GM15510 (cell line): ENCODE measurements around the gene GADD45G.

Experiments
- POLR2A ChIP-seq: IDR thresholded peaks from 3 replicates; pipeline ENCODE4 v1.6.1; 2011; ENCODE audit warnings: borderline replicate concordance; ENCODE audit not compliant: insufficient read length; ENCODE audit errors: extremely low read depth

The GADD45G gene

DNA sequence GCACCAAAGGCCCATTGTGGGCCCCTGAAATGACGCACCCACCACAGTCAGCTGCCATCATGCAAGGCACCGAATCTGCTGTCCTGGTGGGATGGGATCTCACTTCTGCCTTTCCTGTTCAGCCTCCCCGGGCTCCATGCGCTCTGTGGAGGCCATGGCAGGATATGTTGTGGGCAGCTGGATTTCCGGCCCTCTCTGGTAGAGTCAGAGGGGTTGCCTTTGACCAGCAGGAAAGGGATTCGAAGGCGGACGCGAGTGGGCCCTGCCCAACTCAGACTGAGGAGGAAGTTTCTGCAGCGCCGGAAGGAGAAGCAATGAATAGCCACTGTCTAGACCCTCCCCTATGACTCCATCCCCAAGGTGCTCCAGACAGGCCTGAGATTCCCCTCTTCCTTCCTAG is 35.5 kb downstream of the GADD45G start:
- no peak for TF ChIP-seq POLR2A

GRCh38 chr9:89640801-89641200 is 36.0 kb downstream of the GADD45G start:
- TF ChIP-seq POLR2A: no peak

GRCh38 chr9:89641980-89642379 is 37.2 kb downstream of the GADD45G start:
- TF ChIP-seq POLR2A: no peak

- TF ChIP-seq POLR2A: no peak
Measured at GRCh38 chr9:89642789-89643188, 38.0 kb downstream of the GADD45G start.

GRCh38 chr9:89646189-89646939 is 41.6 kb downstream of the GADD45G start:
- no peak for TF ChIP-seq POLR2A

DNA sequence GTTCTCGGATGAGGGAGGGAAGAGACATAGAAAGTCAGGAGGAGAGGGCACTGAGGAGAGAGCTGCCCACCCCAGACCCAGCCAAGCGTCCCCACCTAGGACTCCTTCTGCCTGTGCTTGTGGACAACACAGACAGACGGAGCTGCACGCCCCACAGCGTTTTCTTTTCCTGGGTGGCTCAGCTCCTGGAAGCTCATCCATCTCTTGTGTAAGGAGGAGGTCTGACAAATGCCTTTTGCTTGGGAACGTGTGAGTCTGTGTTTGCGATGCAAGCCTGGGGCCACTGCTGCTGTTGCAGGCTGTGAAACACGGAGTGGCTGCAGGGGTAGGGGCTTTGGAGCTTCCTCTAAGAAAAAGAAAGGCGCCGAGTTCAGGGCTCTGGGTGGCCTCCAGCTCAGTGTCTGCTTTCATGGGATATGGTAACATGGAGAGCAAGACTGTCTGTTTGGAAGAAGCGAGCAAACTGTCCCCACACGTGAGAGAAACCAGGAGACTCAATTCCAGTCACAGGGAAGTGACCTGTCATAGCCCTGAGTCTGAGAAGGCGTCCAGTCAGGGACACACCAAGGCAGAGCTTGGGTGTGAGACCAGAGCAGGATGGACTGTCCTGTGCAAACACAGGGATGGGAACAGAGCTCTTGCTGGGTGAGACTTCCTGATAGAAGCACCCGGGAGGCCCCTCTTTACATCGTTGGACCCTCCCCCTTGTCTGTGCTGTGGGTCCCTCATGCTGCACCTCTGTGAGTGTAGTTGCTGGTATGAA is 42.7 kb downstream of the GADD45G start:
- no peak for TF ChIP-seq POLR2A

- no peak for TF ChIP-seq POLR2A
Measured at GRCh38 chr9:89648247-89649000, 43.6 kb downstream of the GADD45G start.

DNA sequence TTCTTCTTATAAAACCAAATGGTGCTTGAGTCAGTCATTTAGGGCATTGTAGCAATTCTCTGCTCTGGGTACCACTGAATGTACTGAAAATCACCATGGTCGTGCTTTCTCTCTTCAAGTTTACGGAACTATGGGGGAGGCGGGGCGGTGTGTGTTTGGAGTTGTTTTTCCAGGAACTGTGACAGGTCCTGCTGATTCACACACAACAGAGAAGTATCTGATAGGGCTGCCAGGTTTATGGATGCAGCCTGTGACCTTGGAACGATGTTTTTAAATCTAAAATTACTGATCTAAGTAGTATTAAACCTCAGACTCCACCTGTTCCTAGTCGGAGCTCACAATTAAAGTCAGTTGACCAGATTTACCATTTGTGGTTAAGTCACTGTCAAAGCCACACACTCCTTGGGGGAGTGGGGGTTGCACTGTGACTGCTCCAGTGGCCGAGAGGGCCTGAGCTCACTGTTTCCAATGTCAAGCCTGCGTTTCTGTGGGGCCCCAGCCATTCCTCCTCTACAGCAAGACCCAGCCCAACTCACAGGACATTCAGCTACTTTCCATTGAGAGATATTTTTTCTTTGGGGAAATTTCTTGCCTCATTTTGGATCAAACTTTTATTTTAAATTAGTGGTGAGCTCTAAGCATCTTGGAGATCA is 44.4 kb downstream of the GADD45G start:
- TF ChIP-seq POLR2A: no peak

GRCh38 chr9:89654025-89654662 is 49.3 kb downstream of the GADD45G start:
- TF ChIP-seq POLR2A: no peak

GRCh38 chr9:89655056-89655989 is 50.5 kb downstream of the GADD45G start:
- TF ChIP-seq POLR2A: no peak
